HG02884 (cell line): ENCODE data around the gene RGS9.
"Not testable (repeated sequence)": the region's sequence is repeated elsewhere in the genome, so short reads cannot be mapped to it uniquely, and the experiment has no call there.

Experiments
- ATAC-seq: cut with Tn5 transposase; IDR thresholded peaks from one replicate; pipeline ENCODE4 v1.9.1; 2021; ENCODE audit warnings: mild to moderate bottlenecking, moderate library complexity; ENCODE audit not compliant: unreplicated experiment

The RGS9 gene

GRCh38 chr17:65155622-65156021, 18.5 kb downstream of the RGS9 start:
- peak; percentile 60 for ATAC-seq

GRCh38 chr17:65156185-65156834, 19.1 kb downstream of the RGS9 start:
- ATAC-seq, result no peak

- no peak for ATAC-seq
These were observed 19.8 kb downstream of the RGS9 start for GRCh38 chr17:65156835-65157565.

GRCh38 chr17:65158041-65158440, 20.9 kb downstream of the RGS9 start:
- ATAC-seq, result no peak

GRCh38 chr17:65158622-65159021, 21.5 kb downstream of the RGS9 start:
- ATAC-seq, result no peak

GRCh38 chr17:65160516-65160915, 23.3 kb downstream of the RGS9 start:
- ATAC-seq, result no peak

GRCh38 chr17:65163990-65164495, 26.9 kb downstream of the RGS9 start:
- ATAC-seq, result peak; percentile 87

- no peak for ATAC-seq
These were observed 29.6 kb downstream of the RGS9 start for GRCh38 chr17:65166787-65167186.

- ATAC-seq, result no peak
These were observed 30.4 kb downstream of the RGS9 start for GRCh38 chr17:65167566-65167965.

GRCh38 chr17:65169691-65170090, 32.5 kb downstream of the RGS9 start:
- no peak for ATAC-seq

- no peak for ATAC-seq
These were observed 33.7 kb downstream of the RGS9 start for GRCh38 chr17:65170839-65171238.

- ATAC-seq, result no peak
These were observed 34.6 kb downstream of the RGS9 start for GRCh38 chr17:65171752-65172151.

- no peak for ATAC-seq
These were observed 35.4 kb downstream of the RGS9 start for GRCh38 chr17:65172496-65173136.

- no peak for ATAC-seq
These were observed 36.2 kb downstream of the RGS9 start for GRCh38 chr17:65173284-65173793.

GRCh38 chr17:65173976-65174683, 37.0 kb downstream of the RGS9 start:
- ATAC-seq, result no peak

- ATAC-seq, result no peak
These were observed 37.8 kb downstream of the RGS9 start for GRCh38 chr17:65174974-65175373.

GRCh38 chr17:65175952-65176351, 38.8 kb downstream of the RGS9 start:
- ATAC-seq, result no peak

GRCh38 chr17:65176646-65177409, 39.7 kb downstream of the RGS9 start:
- ATAC-seq, result no peak

- no peak for ATAC-seq
These were observed 40.7 kb downstream of the RGS9 start for GRCh38 chr17:65177901-65178300.

GRCh38 chr17:65180276-65180675, 43.1 kb downstream of the RGS9 start:
- ATAC-seq, result not testable (repeated sequence)
